ENCODE measurements around the gene HYAL3.

DNA sequence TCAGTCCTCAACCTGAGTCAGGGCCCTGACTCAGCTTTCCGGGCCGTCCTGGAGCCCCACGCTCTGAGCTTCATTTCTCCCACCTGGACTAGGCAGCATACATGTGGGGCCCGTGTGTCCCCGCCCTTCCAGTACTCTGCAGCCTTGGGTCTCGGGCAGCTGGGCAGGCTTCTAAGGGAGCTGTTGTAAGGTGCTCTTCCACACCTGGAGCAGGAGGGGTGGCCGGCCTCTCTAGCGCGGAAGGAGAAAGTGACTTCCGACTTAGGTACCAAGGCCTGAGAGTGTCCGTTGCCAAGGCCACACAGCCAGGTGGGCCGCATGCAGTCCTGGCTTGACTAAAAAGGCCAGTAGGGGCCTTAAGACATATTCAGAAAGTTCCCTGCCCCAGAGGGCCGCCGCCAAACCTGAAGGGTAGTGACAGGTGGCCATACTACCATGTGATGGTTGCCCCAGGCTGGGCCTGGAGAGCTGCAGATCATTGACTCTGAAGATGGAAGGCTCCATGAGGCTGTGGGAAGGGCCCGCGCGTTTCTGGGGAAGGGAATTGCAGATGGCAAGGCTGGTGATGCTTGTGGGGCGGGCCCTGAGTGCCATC is 39.7 kb downstream of the HYAL3 start:
- TF ChIP-seq, protein P1, sequence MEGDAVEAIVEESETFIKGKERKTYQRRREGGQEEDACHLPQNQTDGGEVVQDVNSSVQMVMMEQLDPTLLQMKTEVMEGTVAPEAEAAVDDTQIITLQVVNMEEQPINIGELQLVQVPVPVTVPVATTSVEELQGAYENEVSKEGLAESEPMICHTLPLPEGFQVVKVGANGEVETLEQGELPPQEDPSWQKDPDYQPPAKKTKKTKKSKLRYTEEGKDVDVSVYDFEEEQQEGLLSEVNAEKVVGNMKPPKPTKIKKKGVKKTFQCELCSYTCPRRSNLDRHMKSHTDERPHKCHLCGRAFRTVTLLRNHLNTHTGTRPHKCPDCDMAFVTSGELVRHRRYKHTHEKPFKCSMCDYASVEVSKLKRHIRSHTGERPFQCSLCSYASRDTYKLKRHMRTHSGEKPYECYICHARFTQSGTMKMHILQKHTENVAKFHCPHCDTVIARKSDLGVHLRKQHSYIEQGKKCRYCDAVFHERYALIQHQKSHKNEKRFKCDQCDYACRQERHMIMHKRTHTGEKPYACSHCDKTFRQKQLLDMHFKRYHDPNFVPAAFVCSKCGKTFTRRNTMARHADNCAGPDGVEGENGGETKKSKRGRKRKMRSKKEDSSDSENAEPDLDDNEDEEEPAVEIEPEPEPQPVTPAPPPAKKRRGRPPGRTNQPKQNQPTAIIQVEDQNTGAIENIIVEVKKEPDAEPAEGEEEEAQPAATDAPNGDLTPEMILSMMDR (conservative IDR thresholded peaks at IDR 0.05 in 1 of 2, IDR thresholded peaks at IDR 0.05 in 1 of 2; ENCODE audit: low read depth in 1 of 2, low read length in 2 of 2), result no peak
- no peak for TF ChIP-seq EZH2 (IDR thresholded peaks at IDR 0.05; ENCODE audit: low read length, missing control alignments)

Measured in fibroblast of lung (primary cell).